GM21447 (cell line): ENCODE data around the gene PTGR1.
"Not testable (repeated sequence)": the region's sequence is repeated elsewhere in the genome, so short reads cannot be mapped to it uniquely, and the experiment has no call there.

Experiments
- ATAC-seq: cut with Tn5 transposase; IDR thresholded peaks from one replicate; pipeline ENCODE4 v1.9.1; 2021; ENCODE audit not compliant: unreplicated experiment

Gene PTGR1

DNA sequence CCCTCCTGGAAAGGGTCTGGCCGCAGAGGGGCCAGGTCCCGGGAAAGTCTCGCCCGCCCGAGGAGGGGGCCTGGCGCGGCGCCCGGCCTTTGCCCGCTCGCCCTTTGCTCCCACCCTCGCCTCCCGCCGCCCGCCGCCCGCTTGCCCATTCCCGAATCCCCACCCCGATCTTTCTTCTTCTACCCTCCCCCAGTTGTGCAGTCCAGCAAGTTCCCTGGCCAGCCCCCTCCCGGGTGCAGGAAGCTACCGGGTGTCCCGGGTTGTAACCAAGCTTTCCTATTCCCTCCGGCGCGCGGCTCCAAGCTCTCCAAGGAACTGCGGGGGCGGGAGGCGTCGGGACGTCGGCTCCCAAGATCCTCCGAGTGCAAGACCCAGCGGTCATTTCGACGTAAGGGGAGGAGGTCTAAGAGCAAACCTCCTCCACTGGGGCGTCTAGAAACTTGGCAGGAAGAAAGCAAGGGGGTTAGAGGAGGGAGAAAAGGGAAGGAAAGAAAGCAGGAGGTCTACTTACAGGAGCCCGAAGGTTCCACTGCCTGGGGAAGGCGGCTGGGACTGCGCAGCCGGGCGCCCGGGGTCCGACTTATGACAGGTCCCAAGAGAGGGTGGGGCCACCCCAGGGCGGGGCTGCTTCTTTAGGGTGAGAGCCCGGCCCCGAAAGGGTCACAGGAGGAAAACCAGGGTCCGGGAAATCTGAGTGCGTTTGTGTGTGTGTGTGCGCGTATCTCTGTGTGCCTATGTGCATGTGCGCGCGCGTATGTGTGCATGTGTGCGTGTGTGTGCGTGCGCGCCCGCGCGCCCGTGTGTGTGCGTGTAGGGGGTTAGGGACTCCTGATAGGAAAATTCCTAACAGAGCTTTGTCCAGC lies at the start of gene PTGR1:
TSS of gene PTGR1 (minus strand) at position 556 of the 863 bp plus-strand sequence. CDS start 2,225 bp downstream, outside the sequence.
- ATAC-seq = no peak

DNA sequence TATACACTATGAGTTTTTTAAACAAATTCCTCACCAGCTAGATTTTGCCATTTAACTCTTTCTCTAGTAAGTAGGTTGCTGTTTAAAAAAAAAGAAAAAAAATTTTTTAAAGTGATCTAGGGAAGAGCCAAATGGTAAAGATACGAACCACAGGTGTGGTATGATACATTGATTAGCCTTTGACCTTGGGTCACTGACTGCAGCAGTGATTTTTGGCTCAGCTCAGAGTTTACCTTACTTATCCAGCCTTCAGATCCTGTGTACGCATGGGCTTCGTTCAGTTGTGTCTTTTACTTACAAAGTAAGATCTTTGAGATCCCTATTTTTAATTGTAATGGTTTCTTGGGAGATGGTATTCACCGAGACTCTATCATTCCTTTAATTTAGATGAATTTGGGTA lies 49.6 kb upstream of the PTGR1 start:
- no peak for ATAC-seq

DNA sequence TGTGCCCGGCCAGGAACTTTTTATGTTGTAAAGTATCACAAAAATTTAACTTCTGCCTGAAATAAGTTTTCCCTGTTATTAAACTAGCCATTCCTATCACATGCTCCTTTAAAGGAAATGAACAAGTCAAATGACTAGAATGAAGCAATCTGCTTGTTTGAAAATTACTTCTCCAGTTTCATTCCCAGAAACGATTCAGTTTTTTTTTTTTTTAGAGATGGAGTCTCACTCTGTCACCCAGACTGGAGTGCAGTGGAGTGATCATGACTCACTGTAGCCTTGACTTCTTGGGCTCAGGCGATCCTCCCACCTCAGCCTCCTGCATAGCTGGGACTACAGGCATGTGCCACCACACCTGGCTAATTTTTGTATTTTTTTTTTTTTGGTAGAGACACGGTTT lies 48.6 kb upstream of the PTGR1 start:
- ATAC-seq = no peak

DNA sequence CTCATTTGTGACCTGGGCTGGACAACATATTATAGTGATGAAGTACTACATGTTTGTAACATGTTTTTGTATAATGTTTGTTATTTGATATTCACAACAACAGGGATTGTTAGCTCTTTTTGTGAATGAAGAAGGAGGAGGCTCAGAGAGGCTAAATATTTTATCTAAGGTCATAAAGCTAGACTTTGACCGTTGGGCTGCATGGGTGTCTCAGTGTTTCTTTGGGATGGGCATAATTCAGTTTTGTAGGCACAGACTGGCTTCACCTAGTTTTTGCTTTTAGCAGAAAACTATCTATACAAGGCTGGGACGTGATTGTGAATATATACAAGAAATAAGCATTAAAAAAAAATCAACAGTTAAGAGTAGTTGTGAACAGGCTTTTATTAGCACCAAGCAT lies 47.0 kb upstream of the PTGR1 start:
- no peak for ATAC-seq

DNA sequence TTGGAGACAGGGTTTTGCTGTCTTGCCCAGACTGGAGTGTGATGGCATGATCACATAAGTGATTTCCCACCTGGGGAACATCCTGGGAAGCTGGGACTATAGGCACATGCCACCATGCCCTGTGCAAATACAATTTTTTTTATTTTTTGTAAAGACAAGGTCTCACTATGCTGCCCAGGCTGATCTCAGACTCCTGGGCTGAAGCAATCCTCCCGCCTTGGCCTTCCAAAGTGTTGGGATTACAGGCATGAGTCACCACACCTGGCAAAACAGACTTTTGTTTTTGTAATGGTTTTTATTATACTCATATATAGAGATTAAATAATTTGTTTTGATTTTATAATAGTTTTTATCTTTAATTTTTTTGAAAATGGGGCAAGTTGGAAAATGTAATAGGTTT lies 46.4 kb upstream of the PTGR1 start:
- no peak for ATAC-seq

DNA sequence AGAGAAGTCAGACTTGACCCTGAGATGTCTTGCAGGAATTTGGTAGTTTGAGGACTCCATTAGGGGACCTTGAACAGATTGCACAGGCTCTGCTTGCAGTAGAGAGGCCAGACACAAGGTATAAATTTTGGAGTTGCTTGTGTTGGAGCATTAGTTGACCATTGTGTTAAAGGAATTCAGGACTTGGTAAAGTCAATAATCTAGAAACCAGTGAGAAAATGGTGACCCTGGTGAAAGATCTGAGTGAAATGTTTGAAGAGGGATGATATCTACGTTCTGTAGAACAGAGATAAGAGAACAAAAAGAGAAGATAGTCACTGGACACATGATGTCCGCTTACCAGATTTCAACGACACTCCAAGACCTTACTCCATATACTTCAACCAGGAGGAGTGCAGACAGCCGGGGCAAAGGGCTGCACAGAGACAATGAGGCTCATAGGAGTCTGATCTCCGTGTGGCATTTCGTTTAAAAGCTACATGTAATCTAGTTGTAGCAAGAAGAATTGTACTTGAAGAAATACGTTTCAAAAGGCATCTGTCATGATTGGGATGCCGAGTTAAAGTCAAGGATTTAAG lies 44.8 kb upstream of the PTGR1 start:
- no peak for ATAC-seq

DNA sequence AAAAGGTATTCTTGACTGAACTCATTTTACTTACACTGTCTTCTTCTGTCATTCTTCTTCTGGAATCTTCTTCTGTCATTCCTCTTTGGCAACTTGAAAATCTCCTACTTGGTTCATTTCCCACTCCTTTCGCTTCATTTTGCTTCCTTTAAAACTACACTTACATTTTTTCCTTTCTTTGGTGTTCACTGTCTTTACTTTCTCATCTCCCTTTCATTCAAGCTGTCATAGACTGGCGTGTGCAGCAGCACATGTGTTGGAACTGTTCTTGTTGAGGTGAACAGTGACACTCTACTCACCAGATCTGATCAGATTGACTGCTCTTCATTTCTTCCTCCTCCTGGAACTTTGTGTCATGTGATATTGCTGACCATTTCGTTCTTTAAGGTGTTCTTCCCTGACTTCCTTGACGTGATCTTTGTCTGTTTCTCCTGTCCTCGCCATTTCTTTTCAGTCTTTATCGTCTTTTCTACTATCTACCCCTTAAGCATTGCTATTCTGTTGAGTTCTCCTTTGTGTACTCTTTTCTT lies 38.0 kb upstream of the PTGR1 start:
- no peak for ATAC-seq

DNA sequence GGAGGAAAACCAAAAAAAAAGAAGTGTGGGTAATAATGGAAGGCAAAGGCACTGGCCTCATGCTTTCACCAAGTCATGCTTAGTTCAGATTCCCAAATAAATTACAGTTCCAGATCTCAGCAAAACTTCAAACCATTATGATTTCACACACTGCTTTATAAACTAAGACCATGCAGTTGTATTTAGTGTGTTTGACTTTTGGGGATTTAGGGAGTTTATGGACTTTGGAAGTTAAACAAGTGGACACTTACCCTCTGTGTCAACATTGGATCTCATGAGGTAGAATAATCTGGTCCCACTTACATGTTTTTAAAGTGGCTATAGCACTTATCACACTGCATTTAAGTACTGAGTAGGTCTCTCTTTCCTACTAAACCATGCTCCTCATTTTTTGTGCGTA lies 35.4 kb upstream of the PTGR1 start:
- ATAC-seq = no peak

DNA sequence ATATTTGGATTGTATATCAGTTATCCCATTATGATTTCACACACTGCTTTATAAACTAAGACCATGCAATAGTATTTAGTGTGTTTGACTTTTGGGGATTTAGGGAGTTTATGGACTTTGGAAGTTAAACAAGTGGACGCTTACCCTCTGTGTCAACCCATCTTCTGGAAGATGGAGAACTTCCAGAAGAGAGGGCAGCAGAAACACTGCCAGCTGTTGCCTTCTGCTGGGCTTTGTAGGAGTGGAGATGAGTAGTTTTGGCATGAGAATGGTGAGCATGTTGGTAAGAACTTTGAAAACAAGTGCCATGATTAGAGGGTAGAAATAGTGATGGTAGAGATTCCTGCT lies 33.9 kb upstream of the PTGR1 start:
- no peak for ATAC-seq

DNA sequence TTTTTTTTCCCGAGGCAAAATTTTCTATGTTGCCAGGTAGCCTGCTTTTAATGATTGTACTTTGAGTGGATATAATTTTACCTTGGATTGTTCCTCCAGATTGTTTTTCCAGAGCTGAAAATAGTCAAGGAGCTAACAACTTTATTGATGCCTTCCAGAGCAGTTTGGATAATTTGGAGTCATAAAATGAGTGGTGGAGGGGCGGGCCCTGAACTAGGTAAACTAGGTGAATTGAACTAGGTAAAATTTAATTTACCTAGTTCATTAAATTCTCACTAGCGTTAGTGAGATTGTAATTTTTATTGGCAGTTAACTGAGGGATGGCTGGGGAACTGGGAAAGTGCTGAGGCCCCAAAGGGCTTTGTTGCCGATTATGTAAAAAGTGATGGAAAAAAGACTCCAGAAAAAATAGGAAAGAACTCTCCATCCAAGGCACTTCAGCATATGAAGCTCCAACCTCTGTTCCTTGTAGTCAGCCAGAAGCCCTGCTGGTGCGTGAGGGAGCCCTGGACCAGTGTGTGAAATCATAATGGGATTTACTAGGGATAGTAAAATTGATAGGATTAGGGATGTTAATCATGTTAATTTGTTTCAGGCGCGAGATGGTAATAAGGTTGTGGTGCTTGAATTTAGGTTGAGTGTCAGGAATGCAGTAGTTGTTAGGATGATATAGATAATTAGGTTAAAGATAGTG lies 33.4 kb upstream of the PTGR1 start:
- no peak for ATAC-seq

DNA sequence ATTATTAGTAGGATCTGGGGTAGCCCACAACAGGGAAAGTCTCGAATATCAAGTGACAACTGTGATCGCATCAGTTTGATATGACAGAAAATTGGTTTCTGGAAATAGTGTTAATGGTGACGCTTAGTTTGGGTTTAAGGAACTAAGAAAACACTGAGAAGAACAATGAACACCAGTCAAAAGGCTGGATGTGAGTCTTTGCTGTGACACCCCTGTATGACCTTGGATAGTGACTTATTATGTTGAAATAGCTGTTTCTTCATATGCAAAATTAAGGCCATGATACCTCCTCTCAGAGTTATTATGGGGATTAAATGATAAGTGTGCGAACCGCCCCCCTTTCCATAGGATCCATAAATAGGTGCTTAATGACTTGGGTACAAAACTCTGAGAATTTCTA lies 32.6 kb upstream of the PTGR1 start:
- no peak for ATAC-seq

DNA sequence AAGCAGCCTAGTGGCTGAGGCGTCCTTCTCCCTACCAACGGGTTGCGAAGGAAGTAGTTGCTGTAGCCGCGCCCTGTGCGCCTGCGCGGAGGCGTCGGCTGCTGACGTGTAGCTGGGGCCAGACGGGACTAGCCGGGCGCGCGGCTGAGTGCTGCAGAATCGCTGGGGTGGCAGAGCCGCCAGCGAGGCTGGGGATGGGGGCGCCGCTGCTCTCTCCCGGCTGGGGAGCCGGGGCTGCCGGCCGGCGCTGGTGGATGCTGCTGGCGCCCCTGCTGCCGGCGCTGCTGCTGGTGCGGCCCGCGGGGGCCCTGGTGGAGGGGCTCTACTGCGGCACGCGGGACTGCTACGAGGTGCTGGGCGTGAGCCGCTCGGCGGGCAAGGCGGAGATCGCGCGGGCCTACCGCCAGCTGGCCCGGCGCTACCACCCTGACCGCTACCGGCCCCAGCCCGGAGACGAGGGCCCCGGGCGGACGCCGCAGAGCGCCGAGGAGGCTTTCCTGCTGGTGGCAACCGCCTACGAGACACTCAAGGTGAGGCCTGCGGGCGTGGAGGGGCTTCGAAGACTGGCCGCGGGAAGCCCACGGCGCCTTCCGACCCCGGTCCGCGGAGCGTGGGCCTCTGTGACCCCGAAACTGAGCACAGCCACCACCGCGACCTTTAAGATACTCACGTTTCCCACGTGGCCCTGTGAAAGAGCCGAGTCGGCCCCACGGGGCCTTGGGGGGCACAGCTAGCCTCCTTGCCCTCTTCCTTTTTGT lies 31.9 kb upstream of the PTGR1 start, which contains the start of gene DNAJC25:
TSS of gene DNAJC25 (plus strand) at position 121 of the 758 bp plus-strand sequence. CDS start at position 195, 74 bp downstream.
- ATAC-seq = peak; percentile 98

DNA sequence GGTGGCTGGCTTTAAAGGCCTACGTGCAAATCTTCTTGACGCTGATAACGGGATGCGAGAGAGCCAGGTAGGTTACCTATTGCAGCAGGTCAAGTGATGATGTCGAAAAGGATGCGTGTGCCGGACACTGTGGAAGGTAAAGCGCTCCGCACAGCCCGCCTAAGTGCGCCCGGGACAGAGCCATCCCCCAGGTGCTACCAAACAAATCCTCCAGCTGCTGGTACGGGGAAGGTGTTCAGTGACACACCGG lies 31.4 kb upstream of the PTGR1 start:
- ATAC-seq = no peak

DNA sequence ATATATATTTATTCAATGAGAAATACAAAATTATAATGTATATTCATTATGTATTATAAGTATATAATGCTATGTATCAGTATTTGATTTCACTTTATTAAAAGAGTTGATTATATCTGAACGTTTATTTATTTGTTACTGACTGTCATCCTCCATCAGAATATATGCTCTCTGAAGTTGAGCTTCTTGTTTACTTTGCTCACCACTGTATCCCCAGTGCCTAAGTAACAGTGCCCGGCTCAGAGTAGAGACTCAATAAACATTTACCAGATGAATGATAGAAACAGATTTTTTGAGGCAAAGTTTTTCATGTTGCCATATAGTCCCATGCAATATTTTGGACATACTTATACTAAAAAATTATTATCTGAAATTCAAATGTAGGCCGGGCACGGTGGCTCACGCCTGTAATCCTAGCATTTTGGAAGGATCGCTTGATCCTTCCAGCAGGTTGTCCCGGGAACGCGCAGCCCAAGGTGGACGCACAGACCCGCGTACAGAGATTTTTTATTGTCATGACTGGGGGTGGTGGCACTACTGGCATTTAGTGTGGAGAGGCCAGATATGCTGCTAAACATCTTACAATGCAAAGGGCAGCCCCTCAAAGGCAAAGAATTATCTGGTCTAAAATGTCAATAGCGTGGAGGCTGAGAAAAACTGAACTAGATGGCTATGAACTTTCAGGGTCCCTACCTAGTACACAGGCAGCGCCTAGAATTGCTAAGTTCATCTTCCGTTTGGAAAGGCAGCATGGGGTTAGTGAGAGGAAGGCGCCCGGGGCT lies 30.9 kb upstream of the PTGR1 start:
- peak; percentile 33 for ATAC-seq

DNA sequence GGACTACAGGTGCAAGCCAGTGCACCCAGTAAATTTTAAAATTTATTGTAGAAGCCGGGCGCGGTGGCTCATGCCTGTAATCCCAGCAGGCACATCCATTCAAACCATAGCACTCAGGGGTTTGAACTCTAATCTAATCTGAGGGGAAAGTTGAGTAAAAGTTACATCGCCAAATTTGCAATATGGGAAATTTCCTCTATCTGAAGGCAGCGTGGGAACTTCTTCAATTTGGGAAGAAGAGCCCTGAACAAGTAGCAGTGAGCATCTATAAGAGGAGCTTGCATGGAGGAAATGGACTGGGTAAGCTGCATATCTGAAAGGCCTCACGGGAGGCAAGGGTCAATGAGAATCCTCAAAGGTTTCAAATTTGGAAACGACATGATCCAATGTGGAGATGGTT lies 29.0 kb upstream of the PTGR1 start:
- ATAC-seq = no peak

DNA sequence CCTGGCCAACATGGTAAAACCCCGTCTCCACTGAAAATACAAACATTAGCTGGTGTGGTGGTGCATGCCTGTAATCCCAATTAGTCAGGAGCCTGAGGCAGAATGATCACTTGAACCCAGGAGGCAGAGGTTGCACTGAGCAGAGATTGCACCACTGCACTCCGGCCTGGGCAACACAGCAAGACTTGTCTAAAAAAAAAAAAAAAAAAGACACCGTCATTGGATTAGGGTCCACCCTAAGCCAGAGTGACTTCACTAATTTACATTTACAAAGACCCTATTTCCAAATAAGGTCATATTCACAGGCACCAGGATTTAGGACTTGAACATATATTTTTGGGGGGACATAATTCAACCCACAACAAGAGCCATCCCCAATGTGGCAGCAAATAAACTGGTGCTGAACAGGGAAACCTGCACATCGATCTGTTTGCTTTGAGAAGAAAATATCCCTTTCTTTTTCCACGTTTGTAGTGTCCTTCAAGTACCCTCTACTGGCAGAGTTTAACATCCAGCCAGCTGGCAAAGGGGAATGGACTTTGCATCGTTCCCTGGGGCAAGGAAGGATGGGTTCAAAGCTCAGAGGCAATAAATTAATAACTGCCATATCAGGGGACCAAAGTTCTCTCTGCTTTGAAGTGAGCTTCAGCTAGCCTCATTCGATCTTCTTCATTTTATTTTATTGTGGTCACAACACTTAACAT lies 28.0 kb upstream of the PTGR1 start:
- no peak for ATAC-seq

DNA sequence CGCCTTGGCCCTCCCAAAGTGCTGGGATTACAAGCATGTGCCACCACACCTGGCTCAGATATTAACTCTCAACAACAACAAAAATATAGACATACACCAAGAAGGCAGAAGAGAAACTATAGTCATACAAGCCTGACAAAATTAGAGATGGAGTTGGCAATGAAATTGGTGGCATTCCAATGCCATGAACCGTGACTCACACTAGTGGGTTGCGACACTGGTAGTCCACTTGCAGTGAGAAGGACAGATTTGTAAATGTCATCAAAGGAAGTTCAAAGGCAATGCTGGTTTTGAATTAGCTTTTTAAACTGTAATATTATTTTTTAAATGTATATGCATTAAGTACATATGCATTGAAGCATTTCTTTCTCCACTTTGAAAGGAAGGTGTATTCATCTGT lies 23.2 kb upstream of the PTGR1 start:
- ATAC-seq = no peak

DNA sequence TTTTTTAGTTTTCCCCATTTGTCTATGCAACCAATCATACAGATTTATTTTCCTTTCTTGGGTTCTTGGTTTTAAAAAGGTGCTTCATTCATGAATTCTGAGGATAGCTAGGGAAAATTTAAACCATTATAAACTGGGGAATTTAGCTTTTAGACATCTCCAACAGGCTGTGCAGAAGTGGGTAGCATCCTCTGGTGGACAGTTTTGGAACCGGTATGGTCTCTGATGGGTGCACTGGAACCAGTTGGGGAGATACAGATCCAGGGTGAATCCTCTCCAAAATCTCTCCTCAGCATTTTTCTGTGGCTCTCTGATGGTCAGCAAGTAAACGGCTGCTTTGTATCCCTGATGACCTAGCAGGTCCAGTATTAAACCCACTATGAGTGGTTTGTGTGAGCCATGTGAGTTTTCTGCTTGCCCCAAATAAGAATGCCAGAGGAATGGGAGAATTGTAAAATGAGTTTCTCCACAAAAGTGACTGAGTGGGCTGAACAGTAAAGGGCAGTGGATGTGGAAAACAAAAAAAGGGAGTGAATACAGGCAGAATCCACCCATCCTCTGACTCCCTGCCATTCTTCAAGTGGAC lies 22.5 kb upstream of the PTGR1 start:
- ATAC-seq = no peak

DNA sequence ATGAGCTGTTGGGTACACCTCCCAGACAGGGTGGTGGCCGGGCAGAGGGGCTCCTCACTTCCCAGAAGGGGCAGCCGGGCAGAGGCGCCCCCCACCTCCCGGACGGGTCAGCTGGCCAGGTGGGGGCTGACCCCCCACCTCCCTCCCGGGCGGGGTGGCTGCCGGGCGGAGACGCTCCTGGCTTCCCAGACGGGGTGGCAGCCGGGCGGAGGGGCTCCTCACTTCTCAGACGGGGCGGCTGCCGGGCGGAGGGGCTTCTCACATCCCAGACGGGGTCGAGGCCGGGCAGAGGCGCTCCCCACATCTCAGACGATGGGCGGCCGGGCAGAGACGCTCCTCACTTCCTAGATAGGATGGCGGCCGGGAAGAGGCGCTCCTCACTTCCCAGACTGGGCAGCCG lies 17.9 kb upstream of the PTGR1 start:
- not testable (repeated sequence) for ATAC-seq

DNA sequence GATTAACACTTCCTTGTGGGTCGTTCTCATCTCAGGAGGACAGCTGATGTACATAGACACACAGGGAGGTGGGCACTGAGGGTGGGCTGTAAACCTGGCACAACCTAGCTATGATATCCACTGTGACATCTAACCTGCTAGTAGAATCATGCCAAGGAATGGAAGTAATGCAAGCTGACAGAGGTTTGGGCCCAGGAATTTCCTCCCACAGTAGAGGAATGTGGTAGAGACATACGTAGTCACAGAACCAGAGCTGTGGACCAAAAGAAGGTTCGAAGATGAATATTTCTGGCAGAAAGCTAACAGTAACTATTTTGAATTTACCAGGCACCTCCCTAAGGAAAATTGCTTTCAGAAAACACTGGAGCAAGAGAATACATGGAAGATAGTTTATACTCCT lies 16.5 kb upstream of the PTGR1 start:
- ATAC-seq = no peak
